Measurements from ENCODE around the gene EIF4E3. TPM values are rescaled to one million over a fixed set of nuclear protein-coding genes. Genes with fewer than 3 reads are reported as not detected.

Gene EIF4E3
- total and polyA plus RNA-seq, 2 donors from 2014 or later: 10.5 to 37.1 TPM

- TF ChIP-seq, protein P1, sequence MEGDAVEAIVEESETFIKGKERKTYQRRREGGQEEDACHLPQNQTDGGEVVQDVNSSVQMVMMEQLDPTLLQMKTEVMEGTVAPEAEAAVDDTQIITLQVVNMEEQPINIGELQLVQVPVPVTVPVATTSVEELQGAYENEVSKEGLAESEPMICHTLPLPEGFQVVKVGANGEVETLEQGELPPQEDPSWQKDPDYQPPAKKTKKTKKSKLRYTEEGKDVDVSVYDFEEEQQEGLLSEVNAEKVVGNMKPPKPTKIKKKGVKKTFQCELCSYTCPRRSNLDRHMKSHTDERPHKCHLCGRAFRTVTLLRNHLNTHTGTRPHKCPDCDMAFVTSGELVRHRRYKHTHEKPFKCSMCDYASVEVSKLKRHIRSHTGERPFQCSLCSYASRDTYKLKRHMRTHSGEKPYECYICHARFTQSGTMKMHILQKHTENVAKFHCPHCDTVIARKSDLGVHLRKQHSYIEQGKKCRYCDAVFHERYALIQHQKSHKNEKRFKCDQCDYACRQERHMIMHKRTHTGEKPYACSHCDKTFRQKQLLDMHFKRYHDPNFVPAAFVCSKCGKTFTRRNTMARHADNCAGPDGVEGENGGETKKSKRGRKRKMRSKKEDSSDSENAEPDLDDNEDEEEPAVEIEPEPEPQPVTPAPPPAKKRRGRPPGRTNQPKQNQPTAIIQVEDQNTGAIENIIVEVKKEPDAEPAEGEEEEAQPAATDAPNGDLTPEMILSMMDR (IDR thresholded peaks at IDR 0.05; ENCODE audit: borderline replicate concordance, extremely low read depth, insufficient read depth): no peak
- DNase-seq (no peak), FAIRE-seq (no peak)
- Histone ChIP-seq H3K9ac (ENCODE audit: low read length in 3 of 3) (no peak overlapping the region), H3K27ac (ENCODE audit: low read depth in 2 of 2, low read length in 2 of 2) (no peak overlapping the region), H3K4me1 (ENCODE audit: control insufficient read depth in 2 of 3, insufficient read depth in 2 of 3, low read depth in 1 of 3, low read length in 3 of 3) (no peaks in the 10 kb centered on the region), H3K27me3 (ENCODE audit: control insufficient read depth, insufficient read depth, low read length) (no peaks in the 10 kb centered on the region), H3K9me3 (ENCODE audit: control insufficient read depth in 2 of 3, insufficient read depth in 1 of 3, low read length in 3 of 3) (no peaks in the 10 kb centered on the region), H3K4me3 (ENCODE audit: low read length in 3 of 3) (no peak overlapping the region), H3K36me3 (ENCODE audit: control insufficient read depth in 2 of 3, insufficient read depth in 3 of 3, low read length in 3 of 3) (no peaks in the 10 kb centered on the region)
- intact Hi-C loops (cut with DNase I): no loop called here
Measured at GRCh38 chr3:71625676-71626075, 99.5 kb downstream of the EIF4E3 start.

Other genes with a start within 250 kb of the EIF4E3 start
- 87.2 TPM for gene FOXP1, start 141.7 kb downstream of the EIF4E3 start, total RNA-seq
- gene FOXP1, start 141.7 kb downstream of the EIF4E3 start, polyA plus RNA-seq (ENCODE audit: insufficient read depth, low read depth, low replicate concordance): 6.7 TPM
- 17.9 TPM for gene GPR27, start 28.5 kb upstream of the EIF4E3 start, total RNA-seq
- gene GPR27, start 28.5 kb upstream of the EIF4E3 start, polyA plus RNA-seq (ENCODE audit: insufficient read depth, low read depth, low replicate concordance): 5.5 TPM
- 0.25 TPM for gene PROK2, start 59.7 kb upstream of the EIF4E3 start, total RNA-seq
- not detected for gene PROK2, start 59.7 kb upstream of the EIF4E3 start, polyA plus RNA-seq (ENCODE audit: insufficient read depth, low read depth, low replicate concordance)

All from kidney (tissue), 14 donors.